GM19468 (cell line): ENCODE data around the gene GJB6.

Experiments used
- ATAC-seq: cut with Tn5 transposase; IDR thresholded peaks from one replicate; pipeline ENCODE4 v1.9.1; 2021; ENCODE audit warnings: mild to moderate bottlenecking, moderate library complexity, moderate number of reproducible peaks; ENCODE audit not compliant: unreplicated experiment; ENCODE audit errors: extremely low read depth

GJB6 gene

DNA sequence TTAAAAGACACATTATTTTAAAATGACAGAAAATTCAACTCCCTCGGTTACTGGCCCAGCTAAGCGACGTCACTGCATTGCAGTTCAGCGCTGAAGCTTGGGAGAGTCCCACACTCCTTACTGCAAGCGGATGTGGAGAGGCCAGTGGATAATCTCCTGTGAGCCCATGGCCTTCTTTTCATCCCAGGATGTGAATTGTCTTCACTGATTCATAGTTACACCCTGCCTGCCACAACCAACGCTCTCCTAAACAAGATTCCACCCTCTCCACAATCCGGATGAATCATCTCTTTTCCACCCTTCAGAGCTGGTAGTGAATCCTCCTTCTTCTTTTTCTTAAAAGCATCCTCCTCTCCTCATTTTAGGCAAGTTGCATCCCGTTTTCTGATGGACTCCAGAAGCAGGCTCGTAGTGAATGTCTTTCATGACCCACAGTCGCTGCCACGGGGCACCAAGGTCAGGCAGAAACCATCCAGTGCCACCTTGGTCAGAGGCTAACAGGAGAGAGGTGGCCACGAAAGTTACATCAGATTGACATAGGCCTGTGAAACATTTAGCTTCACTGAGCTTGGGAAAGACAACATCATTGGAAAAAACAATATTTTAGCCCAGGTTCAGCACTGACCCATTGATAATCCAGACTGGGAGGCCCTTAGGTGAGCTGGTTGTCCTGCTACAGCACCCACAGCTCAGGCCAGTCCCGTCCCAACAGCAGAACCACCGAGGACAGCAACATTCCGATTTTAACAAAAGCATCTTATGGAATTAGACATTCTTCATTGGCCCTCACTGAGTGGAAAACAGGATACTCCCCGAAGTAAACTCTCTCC lies 41.4 kb downstream of the GJB6 start:
- no peak for ATAC-seq

DNA sequence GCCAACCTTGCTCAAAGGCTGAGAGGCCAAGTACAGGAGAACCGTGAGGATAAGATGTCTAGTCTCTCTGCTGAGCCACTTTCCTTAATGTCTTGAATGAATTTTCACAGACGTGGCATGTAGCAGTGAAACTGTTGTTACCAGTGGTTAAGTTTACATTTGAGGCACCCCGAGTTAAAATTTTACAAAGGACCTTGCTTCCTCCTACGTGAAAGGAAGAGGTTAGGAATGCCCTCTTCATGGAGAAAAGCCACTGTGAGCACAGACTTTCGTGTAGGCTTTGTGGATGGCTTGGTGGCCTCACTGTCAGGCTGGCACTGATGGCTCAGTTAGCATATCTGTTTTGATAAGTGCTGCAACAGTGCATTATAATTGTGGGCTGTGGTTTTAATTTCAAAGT lies 42.0 kb downstream of the GJB6 start:
- no peak for ATAC-seq

DNA sequence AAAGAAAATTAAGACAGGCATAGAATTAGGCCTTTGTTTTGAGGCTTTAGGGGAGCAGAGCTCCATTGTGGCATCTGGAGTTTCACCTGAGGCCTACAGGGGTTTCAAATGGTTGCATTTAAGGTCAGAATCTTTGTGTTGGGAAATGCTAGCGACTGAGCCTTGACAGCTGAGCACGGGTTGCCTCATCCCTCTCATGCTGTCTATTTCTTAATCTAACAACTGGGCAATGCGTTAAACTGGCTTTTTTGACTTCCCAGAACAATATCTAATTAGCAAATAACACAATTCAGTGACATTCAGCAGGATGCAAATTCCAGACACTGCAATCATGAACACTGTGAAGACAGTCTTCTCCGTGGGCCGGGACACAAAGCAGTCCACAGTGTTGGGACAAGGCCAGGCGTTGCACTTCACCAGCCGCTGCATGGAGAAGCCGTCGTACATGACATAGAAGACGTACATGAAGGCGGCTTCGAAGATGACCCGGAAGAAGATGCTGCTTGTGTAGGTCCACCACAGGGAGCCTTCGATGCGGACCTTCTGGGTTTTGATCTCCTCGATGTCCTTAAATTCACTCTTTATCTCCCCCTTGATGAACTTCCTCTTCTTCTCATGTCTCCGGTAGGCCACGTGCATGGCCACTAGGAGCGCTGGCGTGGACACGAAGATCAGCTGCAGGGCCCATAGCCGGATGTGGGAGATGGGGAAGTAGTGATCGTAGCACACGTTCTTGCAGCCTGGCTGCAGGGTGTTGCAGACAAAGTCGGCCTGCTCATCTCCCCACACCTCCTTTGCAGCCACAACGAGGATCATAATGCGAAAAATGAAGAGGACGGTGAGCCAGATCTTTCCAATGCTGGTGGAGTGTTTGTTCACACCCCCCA lies 43.2 kb downstream of the GJB6 start:
- no peak for ATAC-seq

DNA sequence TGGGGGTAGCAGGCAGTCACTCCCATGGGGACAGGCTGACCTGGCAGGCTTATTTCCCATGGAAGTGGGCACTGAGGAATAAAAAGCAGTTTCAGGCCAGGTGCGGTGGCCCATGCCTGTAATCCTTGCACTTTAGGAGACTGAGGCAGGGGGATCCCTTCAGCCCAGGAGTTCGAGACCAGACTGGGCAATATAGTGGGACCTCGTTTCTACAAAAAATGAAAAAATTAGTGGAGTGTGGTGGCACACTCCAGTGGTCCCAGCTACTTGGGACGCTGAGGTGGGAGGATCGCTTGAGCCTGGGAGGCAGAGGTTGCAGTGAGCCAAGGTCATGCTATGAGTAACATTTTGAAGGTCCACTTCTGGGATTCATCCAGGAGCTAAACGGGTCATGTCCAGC lies 45.3 kb downstream of the GJB6 start:
- no peak for ATAC-seq

DNA sequence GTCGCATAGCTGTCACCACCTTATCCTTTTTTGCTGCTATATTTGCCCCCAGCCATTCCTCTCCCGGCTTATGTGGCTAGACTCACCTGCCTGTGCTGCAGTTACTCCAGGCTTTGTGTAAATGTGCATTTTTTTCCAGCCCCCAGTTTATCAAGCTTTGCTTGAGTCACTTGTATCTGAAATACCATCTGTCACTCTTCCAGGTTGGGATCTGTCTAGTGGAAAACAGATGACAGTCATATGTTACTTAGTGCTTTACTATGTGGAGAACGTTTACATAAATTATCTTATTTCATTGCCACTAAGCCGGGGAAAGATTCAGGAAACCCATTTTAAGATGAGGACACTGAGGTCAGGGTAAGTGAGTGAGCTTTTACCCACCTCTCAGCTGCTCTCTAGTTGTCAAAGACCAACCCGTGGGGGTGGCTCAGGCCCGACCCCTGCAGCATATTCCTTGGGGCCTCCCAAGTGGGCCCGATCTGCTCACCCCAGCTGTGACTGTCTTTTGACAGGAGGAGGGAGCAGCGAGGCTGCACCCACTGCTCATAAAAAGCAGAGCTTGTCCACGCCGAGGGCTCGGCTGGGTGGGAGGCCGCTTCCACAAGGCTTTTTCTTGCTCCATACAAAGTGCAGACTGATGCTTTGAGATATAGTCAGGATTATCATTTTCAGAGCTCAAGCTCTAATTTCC lies 46.6 kb downstream of the GJB6 start:
- no peak for ATAC-seq

DNA sequence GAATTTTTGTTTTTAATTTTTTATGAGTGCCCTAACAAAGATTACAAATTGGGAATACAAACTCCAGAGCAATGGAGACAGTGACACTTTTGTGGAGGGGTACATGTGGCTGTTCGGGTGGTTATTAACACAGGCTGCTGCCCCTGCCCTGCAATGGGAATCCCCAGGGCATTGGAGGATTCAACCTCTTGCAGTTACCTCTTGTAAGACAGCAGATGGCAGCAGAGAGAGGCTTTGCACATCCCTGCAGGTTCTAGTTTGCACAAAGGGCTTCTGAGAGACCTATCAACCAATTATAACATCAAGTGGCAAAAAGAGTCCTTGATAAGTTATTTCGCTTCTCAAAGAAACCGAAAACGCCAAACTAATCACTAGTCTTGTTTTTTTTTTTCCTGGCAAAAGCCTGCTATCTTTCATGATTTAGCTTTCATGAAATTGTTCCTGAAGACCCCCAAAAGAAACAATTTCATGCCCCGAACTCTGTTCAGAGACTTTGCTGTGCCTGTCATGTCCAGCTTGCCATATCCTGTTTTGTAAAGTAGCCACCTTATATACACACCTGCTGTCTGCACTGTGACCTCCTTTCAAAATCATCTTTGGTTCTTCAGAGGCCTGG lies 49.8 kb downstream of the GJB6 start:
- no peak for ATAC-seq

DNA sequence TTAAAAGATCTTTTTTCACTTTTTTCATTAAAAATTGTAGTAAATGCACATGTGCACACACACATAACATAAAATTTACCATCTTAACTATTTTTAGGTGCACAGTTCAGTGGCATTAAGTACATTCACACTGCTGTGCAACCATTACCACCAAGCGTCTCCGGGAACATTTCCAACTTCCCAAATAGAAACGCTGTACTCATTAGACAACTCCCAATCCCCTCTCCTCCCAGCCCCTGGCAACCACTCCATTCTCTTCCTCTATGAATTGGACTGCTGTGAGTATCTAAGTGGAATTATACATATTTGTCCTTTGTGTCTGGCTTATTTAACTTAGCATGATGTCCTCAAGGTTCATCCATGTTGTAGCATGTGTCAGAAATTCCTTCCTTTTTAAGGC lies 50.9 kb downstream of the GJB6 start:
- ATAC-seq: no peak

DNA sequence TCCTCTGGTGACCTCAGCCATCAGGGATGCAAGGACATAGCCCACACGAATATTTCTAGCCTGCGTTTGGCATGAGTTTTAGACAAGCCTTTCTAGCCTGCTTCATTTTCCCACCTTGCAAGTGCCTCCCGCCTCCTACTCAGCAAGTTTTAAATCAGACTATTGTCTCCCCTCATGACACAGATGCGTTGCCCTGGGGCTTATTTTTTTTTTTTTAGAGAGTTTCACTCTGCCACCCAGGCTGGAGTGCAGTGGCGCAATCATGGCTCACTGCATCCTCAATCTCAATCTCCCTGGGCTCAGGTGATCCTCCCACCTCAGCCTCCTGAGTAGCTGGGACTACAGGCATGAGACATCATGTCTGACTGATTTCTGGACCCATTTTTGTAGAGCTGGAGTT lies 54.0 kb downstream of the GJB6 start:
- ATAC-seq: no peak

DNA sequence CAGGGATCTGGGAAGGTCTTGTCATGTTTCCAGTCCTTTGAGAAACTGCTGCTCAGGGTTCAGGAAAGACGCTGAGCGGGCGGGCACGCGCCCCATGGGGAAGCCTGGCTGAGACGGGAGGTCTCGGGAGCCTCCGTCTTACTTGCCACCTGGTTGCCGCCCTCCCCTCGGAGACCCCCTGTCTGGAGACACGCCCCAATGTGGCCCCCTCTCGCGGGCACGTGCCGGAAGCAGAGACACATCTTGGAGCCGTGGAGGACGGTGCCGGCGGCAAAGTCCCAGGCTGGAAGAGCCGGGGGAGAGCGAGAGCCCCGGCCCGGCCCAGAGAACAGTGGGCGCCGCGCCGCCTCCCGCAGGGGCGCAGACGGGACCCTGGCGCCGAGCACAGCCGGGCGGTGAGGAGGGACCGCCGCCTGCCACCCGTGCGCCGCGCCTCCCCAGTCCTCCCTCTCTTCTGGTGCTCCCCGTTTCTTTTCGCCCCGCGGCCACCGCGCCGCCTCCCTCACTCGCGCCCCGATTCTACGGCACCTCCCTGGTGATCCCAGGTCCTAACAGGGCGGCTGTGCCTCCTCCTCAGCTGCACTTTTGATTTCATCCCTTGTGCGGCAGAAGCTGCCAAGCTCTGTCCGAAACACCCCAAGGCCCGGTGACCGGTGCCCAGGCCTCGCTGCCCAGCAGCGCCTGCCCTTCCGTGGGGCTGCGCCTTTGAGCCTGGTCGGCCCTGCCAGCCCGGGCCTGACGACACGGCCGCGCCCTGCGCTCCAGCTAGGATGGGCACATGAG lies 54.9 kb downstream of the GJB6 start:
- no peak for ATAC-seq

DNA sequence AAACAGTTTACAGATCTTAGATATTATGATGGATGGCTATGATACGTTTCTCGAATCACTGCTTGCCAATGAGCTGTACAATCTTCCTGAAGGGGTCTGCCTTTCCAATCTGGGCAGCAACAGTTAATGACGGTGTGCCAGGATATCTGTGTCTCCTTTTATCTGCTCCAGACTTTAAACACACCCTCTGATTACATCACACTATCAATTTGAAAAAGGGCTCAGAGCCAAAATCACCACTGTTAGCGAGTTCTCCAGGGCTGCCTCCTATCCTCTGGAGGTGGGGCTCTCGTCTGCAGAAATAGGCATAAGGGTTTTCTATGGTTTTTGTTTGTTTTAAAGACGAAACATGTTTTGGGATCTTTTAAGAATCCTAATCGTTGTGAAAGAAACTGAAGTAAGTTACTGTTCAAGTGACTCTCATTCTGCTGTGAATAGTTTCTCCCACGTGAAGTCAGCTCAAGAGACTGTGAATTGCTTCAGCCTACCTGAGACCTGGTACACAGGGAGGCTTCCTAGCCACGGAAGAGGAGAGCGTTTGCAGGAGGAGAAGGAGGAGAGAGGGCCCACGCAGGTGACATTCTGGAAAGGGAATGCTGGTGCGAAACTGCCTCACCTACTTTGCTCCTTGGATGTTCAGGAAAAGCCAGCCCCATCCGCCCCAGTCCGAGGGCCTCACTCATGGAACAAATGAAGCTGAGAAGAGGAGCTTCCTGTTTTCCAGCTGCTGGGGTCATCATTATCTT lies 56.0 kb downstream of the GJB6 start:
- no peak for ATAC-seq

DNA sequence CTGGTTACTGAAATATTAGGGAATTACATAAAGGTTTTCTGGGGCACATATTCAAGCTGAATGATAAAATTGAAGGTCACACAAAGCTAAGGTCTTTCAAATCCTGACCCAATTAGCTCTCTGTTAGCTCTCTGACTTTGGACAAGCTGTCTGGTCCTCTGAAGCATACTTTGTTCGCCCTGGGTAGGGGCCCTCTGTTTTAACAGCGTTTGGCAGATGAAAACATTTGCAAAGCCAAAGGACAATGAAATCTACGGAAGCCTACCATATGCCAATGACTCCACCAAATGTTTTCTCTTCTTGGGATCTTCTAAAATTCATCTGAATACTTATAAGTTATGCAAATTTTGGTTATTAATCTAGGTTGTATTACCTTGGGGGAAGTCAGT lies 56.7 kb downstream of the GJB6 start:
- no peak for ATAC-seq

DNA sequence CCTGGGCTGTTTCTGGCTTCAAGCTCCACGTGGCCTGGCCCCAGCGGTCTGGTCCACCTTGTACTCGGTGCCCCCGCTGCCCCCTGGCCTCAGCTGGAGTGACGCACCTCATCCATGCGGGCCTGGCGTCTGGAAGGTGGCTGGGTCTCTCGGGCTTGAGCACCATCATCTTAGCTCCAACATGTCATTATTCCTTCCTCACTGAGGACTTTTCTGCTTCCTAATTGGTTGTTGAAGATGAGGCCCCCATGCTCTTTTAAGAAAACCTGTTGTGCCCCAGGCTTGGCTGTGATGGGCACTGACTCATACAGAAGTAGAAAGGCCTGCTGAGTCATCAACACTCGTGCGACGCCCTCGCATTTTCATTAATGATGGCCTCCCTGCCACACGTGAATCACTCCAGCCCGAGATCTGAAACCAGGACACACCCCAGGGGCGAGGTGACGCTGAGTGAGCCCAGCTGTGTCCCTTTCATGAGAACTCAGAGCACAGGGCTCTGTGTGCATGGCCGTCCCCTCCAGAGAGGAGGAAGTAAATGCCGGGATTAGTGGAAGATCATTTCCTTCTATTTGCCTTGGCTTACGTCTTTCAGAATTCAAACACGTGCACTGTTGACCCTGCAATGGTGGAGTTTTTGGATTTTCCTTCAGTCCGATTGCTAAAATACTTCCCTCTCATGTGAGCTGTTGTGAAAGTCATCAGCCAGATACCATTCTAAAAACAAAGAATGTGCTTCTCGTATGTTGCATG lies 57.3 kb downstream of the GJB6 start:
- ATAC-seq: peak; percentile 83

DNA sequence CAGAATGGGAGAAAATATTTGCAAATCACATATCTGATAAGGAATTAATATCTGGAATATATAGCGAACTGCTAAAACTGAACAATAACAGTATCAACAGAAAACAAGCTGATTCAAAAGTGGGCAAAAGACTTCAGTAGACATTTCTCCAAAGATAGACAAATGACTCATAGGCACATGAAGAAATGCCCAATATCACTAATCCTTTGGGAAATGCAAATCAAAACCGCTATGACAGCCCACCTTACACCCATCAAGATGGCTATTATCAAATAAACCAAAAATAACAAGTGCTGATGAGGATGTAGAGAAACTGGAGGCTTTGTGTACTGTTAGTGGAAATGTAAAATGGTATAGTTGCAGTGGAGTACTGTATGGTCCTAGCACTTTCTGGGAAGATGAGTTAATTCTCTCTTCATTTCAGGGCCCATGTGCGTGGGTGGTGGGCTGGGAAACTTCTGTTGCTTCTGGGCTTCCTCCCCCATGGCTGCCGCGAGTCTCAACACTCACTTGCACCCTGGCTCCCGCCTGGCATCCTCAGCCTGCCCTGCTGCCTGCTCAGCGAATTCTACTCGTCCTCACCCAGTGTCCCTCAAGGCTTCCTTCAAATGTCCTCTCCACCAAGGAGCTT lies 58.9 kb downstream of the GJB6 start:
- ATAC-seq: no peak
